Motor neuron (in vitro differentiated cells): ENCODE measurements around the gene HDAC9. TPM values are rescaled to one million over a fixed set of nuclear protein-coding genes. Genes with fewer than 3 reads are reported as not detected.
"Not testable (repeated sequence)": the region's sequence is repeated elsewhere in the genome, so short reads cannot be mapped to it uniquely, and the experiment has no call there.

ENCODE experiments used
- ATAC-seq, 8 experiments: fragments of 200-7000 bp; cut with Tn5 transposase; replicated peaks in 6 of 8; 2 replicates each; pipeline ENCODE4 v1.8.0; 2021; ENCODE audit warnings: mild to moderate bottlenecking in 8 of 8, moderate library complexity in 8 of 8
- H3K27ac ChIP-seq, 2 donors: fragments of 250-450 bp; sonication (Bioruptor Pico); 2 replicates each; pipeline ENCODE4 v1.9.0; 2021; ENCODE audit warnings: antibody characterized with exemption in 2 of 2, mild to moderate bottlenecking in 2 of 2, moderate library complexity in 1 of 2
- H3K4me1 ChIP-seq, 2 donors: fragments of 250-450 bp; sonication (Bioruptor Pico); replicated peaks in 1 of 2; 2 replicates each; pipeline ENCODE4 v1.6.1; 2021; ENCODE audit warnings: antibody characterized with exemption in 2 of 2, mild to moderate bottlenecking in 2 of 2, moderate library complexity in 1 of 2
- H3K4me3 ChIP-seq, 5 donors: fragments of 250-450 bp; sonication (Bioruptor Pico); 2 replicates each; pipeline ENCODE4 v1.9.0; 2021; ENCODE audit warnings: antibody characterized with exemption in 5 of 5, mild to moderate bottlenecking in 5 of 5, moderate library complexity in 4 of 5
- WGBS, 10 experiments: fragments of 450-650 bp; shearing (Covaris generic); methylation state at CpG; one replicate each; pipeline ENCODE4 v1.0.0; 2022; 5-methylcytosine and 5-hydroxymethylcytosine counted together
- in situ Hi-C, 9 experiments: fragments of 400-800 bp; cut with MboI; loops; one replicate each; pipeline ENCODE4 v1.15.0; 2021; ENCODE audit warnings: low sequenced_read_pairs in 9 of 9, low pct_unique_long_range_greater_than_20kb in 2 of 9; ENCODE audit not compliant: unreplicated experiment in 9 of 9
- total RNA-seq, 8 experiments: library from RNA; unstranded; fragments of 300-600 nt; gene quantifications; 2 replicates each; pipeline versions ENCODE4 v1.2.3 to v1.2.4, GENCODE V29; 2022

HDAC9 gene
- total RNA-seq, 8 experiments from 2014 or later: 5.8 to 44.2 (median 22.7) TPM

DNA sequence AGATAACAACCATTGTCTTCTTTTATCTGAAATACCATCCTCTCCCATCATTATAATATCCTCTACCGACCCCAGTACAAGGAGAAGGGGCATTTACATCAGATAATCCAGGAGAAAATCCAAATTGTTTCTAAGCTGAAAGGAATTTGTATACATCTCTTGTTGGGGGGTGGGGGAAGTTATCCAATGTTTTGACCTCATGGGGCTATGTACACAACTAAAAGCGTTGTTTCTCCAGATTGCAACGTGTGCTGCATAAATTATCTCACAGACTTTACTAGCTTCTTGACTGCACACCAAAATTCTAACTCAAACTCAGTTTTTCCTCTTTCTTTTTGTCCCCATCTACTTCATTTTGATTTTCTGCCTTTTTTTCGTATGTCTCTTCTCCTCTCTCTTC, 465.2 kb downstream of the HDAC9 start:
- Histone ChIP-seq H3K27ac (no peak overlapping the region), H3K4me3 (no peak overlapping the region), H3K4me1 (peaks cover 2 to 8% of the 10 kb centered on the region in 2 donors)
- 43 to 100% (median 75%) methylated on average over 1 to 4 of the region's 4 CpGs for WGBS, 10 experiments
- in situ Hi-C loops: no loop called here
- no peak for ATAC-seq

DNA sequence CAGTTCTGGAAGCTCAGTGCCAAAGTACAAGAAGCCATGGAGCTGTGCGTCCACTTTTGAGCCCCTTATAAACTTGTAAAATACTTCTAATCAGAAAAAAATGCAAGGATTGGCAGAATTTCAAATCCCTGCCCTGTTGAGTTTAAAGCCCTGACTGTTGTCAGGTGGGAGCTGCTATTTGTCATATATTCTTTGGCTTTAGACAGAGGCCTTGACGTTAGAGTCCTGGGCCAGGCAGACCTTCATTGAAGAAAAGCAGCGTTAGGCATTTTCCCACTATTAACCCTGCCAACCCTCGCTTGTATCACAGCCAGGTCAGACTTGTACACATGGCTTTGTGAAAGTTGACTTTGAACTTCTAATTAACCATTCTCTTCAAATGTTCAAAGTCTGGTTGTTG, 466.5 kb downstream of the HDAC9 start:
- ATAC-seq: no peak
- H3K4me3 ChIP-seq: no peak overlapping the region
- H3K4me1 ChIP-seq: peaks cover 7 to 16% of the 10 kb centered on the region in 2 donors
- 33 to 100% (median 90%) methylated on average over 1 to 3 of the region's 4 CpGs for WGBS, 10 experiments
- in situ Hi-C loops: no loop called here
- no peak overlapping the region for H3K27ac ChIP-seq

GRCh38 chr7:18965657-18966056, 470.1 kb downstream of the HDAC9 start:
- in situ Hi-C loops: no loop called here
- peaks cover 7 to 16% of the 10 kb centered on the region in 2 donors for H3K4me1 ChIP-seq
- H3K27ac ChIP-seq: no peak overlapping the region
- no peak overlapping the region for H3K4me3 ChIP-seq
- WGBS, 10 experiments: 14 to 100% (median 50%) methylated on average over 1 to 3 of the region's 3 CpGs; no CpG with 5 or more reads in 3 of the 10 experiments
- ATAC-seq: peak in 5 of 8 experiments; percentile 34 to 97 (median 70)

DNA sequence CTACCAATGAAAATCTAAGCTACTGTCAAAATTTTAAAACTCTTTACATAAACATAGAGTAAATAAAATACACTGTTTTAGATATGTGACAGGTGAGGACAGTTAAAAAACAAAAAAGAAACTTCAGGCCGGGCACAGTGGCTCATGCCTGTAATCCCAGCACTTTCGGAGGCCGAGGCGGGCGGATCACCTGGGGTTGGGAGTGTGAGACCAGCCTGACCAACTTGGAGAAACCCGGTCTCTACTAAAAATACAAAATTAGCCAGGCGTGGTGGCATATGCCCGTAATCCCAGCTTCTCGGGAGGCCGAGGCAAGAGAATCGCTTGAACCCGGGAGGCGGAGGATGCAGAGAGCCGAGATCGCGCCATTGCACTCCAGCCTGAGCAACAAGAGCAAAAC, 472.2 kb downstream of the HDAC9 start:
- 87 to 100% (median 95%) methylated on average over 1 to 10 of the region's 16 CpGs; no CpG with 5 or more reads in 1 of the 10 experiments for WGBS, 10 experiments
- in situ Hi-C loops, H3K27ac ChIP-seq, ATAC-seq, H3K4me3 ChIP-seq: not testable (repeated sequence)
- H3K4me1 ChIP-seq: peaks cover 7 to 16% of the 10 kb centered on the region in 2 donors

- Histone ChIP-seq H3K4me3 (no peak overlapping the region), H3K27ac (no peak overlapping the region), H3K4me1 (peaks cover 0 to 5% of the 10 kb centered on the region in 2 donors)
- peak in 3 of 8 experiments; percentile 65 to 84 (median 70) for ATAC-seq
- in situ Hi-C loops: no loop called here
- 14 to 100% (median 86%) methylated on average over 1 of the region's 1 CpG; no CpG with 5 or more reads in 2 of the 10 experiments for WGBS, 10 experiments
Observed at GRCh38 chr7:18971839-18972238, 476.3 kb downstream of the HDAC9 start.

DNA sequence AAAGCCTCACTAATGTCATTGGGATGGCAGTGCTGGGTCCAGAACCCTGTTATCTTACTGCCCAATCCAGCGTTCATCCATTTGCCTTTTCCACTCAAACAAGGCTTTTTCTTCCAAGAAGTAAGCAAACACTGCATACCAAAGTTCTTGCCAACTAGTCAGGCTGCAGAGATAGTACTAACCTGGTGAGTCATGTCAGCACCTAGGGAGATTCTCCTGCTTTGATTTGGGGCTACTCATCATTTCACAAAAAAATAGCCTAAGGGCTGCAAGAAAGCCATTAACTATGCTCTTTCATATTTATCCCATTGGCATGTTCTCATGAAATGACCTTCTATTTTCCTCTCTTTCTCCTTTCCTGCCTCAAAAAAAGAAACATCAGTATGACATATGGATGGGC, 479.3 kb downstream of the HDAC9 start:
- peaks cover 9 to 20% of the 10 kb centered on the region in 2 donors for H3K4me1 ChIP-seq
- in situ Hi-C loops: no loop called here
- H3K27ac ChIP-seq: no peak overlapping the region
- 57 to 85% (median 60%) methylated on average over 1 of the region's 1 CpG; no CpG with 5 or more reads in 7 of the 10 experiments for WGBS, 10 experiments
- no peak overlapping the region for H3K4me3 ChIP-seq
- ATAC-seq: no peak

GRCh38 chr7:18975276-18975675, 479.7 kb downstream of the HDAC9 start:
- Histone ChIP-seq H3K4me1 (peaks cover 9 to 20% of the 10 kb centered on the region in 2 donors), H3K4me3 (no peak overlapping the region), H3K27ac (no peak overlapping the region)
- no peak for ATAC-seq
- in situ Hi-C loops: no loop called here
- 66 to 94% (median 85%) methylated on average over 1 to 3 of the region's 3 CpGs; no CpG with 5 or more reads in 2 of the 10 experiments for WGBS, 10 experiments

DNA sequence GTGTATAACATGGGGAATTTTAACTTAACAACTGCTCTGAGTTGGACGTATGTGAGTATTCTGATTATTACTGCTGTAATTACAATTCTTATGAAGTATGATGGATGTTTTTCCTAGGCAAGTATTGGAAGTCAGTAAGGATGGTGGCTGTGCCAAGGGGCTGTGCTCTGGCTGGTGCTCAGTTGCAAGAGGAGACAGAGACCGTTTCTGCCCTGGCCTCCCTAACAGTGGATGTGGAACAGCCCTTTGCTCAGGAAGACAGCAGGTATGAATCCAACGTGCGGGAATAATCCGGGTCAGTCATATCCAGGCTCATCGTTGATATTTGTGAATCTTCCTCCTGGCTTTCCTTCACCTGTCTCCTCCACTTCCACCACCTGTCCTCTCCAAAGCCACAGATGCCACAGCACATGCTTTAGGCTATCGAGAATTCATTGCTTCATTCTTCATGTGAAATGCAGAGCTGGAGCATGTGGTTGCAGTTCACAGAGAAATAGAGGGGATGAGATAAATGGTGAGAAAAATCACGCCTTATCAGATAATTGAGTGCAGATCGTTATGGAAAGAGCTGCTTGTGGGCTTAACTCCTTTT, 480.2 kb downstream of the HDAC9 start:
- Histone ChIP-seq H3K4me3 (no peak overlapping the region), H3K4me1 (peaks cover 9 to 20% of the 10 kb centered on the region in 2 donors), H3K27ac (no peak overlapping the region)
- ATAC-seq: no peak
- in situ Hi-C loops: no loop called here
- WGBS, 10 experiments: 67 to 100% (median 90%) methylated on average over 1 to 8 of the region's 9 CpGs

DNA sequence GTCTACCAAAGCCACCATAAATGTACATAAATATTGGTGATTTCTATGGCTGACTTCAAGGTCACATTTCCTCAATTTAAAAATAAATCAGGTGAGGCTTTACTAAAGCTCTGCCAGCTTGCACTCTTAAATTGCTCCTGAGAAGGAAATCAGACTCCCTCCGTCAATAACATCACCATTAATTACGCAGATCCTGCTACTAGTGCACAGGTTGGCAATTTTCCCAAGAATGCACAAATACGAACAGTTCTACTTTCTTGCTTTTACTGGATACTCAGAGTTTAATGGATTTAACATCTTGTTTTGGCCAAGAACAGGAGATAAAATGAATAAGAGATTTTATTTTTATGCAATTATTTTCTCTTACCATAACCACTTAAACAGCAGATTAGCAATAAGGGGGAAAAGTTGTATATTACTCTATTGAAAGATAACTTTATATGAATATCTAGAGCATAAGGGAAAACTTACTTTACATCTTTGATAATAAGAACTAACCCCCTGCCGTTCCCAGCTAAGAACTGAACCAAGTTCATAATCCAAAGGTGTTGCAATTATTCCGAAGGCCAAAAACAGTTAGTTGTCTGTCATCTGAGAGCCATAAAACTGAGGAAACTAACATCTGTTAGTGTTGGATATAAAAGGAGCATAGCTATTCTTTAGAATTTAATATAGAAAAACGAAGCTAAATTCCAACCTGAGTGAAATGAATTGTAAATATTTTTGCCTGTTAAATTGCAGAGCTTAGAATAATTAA, 481.3 kb downstream of the HDAC9 start:
- Histone ChIP-seq H3K4me1 (peaks cover 9 to 20% of the 10 kb centered on the region in 2 donors), H3K4me3 (no peak overlapping the region), H3K27ac (no peak overlapping the region)
- 15 to 93% (median 75%) methylated on average over 3 to 6 of the region's 6 CpGs; no CpG with 5 or more reads in 1 of the 10 experiments for WGBS, 10 experiments
- no peak for ATAC-seq
- in situ Hi-C loops: no loop called here

- H3K4me3 ChIP-seq: no peak overlapping the region
- in situ Hi-C loops: no loop called here
- 0 to 78% (median 50%) methylated on average over 1 to 2 of the region's 2 CpGs; no CpG with 5 or more reads in 1 of the 10 experiments for WGBS, 10 experiments
- H3K4me1 ChIP-seq: peaks cover 9 to 20% of the 10 kb centered on the region in 2 donors
- ATAC-seq: peak in 2 of 8 experiments; percentile 84 to 92
- H3K27ac ChIP-seq: no peak overlapping the region
Observed at GRCh38 chr7:18978108-18978495, 482.6 kb downstream of the HDAC9 start.

DNA sequence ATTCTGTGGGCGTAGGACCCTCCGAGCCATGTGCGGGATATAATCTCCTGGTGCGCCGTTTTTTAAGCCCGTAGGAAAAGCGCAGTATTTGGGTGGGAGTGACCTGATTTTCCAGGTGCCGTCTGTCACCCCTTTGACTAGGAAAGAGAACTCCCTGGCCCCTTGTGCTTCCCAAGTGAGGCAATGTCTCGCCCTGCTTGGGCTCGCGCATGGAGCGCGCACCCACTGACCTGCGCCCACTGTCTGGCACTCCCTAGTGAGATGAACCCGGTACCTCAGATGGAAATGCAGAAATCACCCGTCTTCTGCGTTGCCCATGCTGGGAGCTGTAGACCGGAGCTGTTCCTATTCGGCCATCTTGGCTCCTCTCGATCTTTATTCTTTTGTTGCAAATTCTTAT, 495.2 kb downstream of the HDAC9 start:
- in situ Hi-C loops, H3K4me1 ChIP-seq, H3K4me3 ChIP-seq, H3K27ac ChIP-seq, ATAC-seq: not testable (repeated sequence)
- WGBS, 10 experiments: 80 to 100% (median 94%) methylated on average over 1 to 12 of the region's 20 CpGs; no CpG with 5 or more reads in 3 of the 10 experiments

GRCh38 chr7:18993933-18994668, 498.6 kb downstream of the HDAC9 start:
- WGBS, 10 experiments: 0 to 79% (median 50%) methylated on average over 1 to 3 of the region's 3 CpGs; no CpG with 5 or more reads in 1 of the 10 experiments
- ATAC-seq: peak in 1 of 8 experiments; percentile 28

DNA sequence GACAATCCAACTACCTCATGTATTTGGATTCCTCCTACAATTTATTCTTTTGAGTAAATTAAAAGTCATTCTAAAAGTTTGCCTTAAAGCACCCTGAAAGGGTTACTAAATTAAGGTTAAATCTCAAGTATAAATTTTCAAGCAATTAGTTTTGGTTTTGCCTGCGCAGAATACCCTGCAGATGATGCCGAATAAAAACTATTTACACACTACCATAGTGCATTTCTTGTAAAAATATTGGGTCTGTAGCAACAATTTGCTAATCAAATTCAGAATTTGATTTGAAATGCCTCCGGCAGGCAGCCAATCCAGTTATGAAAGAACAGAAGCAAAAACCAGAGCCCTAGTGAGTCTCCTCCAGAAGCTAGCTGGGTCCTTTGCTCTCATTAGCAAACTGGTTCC, 499.7 kb downstream of the HDAC9 start:
- no peaks in the 10 kb centered on the region for H3K4me1 ChIP-seq
- in situ Hi-C loops: no loop called here
- ATAC-seq: peak in 3 of 8 experiments; percentile 66 to 73 (median 68)
- no peak overlapping the region for H3K4me3 ChIP-seq
- WGBS, 10 experiments: 0 to 100% (median 90%) methylated on average over 1 to 3 of the region's 3 CpGs; no CpG with 5 or more reads in 1 of the 10 experiments
- no peak overlapping the region for H3K27ac ChIP-seq

More at GRCh38 chr7:18993933-18994668, 498.6 kb downstream of the HDAC9 start:
- no peaks in the 10 kb centered on the region for H3K4me1 ChIP-seq
- H3K27ac ChIP-seq: no peak overlapping the region
- H3K4me3 ChIP-seq: no peak overlapping the region
- in situ Hi-C loops: no loop called here
